ENCODE measurements around the gene MT1B.
A peak's percentile ranks its signal among the peaks of the same experiment; 100 is the strongest.

MT1B gene

GRCh38 chr16:56608043-56608875, 43.4 kb upstream of the MT1B start, which contains the start of gene MT2A:
TSS of gene MT2A (plus strand) at chr16:56608584. CDS start at chr16:56608656, 72 bp downstream.
- no peaks in the 10 kb centered on the region for H3K36me3 ChIP-seq (replicated peaks in 1 of 2; ENCODE audit: control insufficient read depth in 2 of 2, insufficient read depth in 2 of 2, low read length in 2 of 2)
- H2BK15ac ChIP-seq (ENCODE audit: low read length) = no peak within 1 kb of the TSS
- H3K27ac ChIP-seq (replicated peaks; ENCODE audit: low read length) = no peak within 1 kb of the TSS
- DNase-seq (ENCODE audit: low spot score) = peak; percentile 78
- H3K4me1 ChIP-seq (ENCODE audit: control insufficient read depth in 2 of 2, insufficient read depth in 1 of 2, low read depth in 1 of 2, low read length in 2 of 2) = peaks cover 16 to 22% of the 10 kb centered on the region in 2 donors
- no peak within 1 kb of the TSS for H3K14ac ChIP-seq (ENCODE audit: low read length)
- no peak within 1 kb of the TSS for H3K4ac ChIP-seq (ENCODE audit: low read length)
- peak within 1 kb of the TSS; percentile 64 for H3K9ac ChIP-seq (ENCODE audit: low read depth, low read length, poor library complexity)
- H2AFZ ChIP-seq (ENCODE audit: low read length) = peak within 1 kb of the TSS; percentile 81
- no peak within 1 kb of the TSS for H2BK120ac ChIP-seq (ENCODE audit: low read depth, low read length)
- no peak within 1 kb of the TSS for H2BK5ac ChIP-seq (ENCODE audit: low read length)
- no peak within 1 kb of the TSS for H2AK5ac ChIP-seq (ENCODE audit: low read depth, low read length)
- no CpG with 5 or more reads among the region's 62 CpGs for WGBS, 2 donors (ENCODE audit: extremely low coverage in 2 of 2, insufficient read length in 2 of 2, insufficient replicate concordance in 1 of 2)
- peak within 1 kb of the TSS; percentile 74 for H3K4me2 ChIP-seq (ENCODE audit: insufficient read depth, low read length, poor library complexity, severe bottlenecking)
- H4K91ac ChIP-seq (ENCODE audit: low read depth, low read length, poor library complexity) = no peak within 1 kb of the TSS
- peak within 1 kb of the TSS; percentile 92 for H3K18ac ChIP-seq (ENCODE audit: low read length)
- no peaks in the 10 kb centered on the region for H3K79me1 ChIP-seq (ENCODE audit: low read depth, low read length)
- peak within 1 kb of the TSS; percentile 69 for H2BK12ac ChIP-seq (ENCODE audit: low read length)
- H3K4me3 ChIP-seq (ENCODE audit: low read length in 2 of 2) = peak within 1 kb of the TSS; percentile 48 to 75
- H3K27me3 ChIP-seq (ENCODE audit: control insufficient read depth in 3 of 3, insufficient read depth in 3 of 3, low read depth in 1 of 3, low read length in 3 of 3) = peaks cover 6 to 39% (median 25%) of the 10 kb centered on the region in 3 experiments
- peak within 1 kb of the TSS; percentile 66 for H3K23ac ChIP-seq (ENCODE audit: low read depth, low read length, poor library complexity)
- no peaks in the 10 kb centered on the region for H3K9me3 ChIP-seq (replicated peaks in 1 of 2; ENCODE audit: control insufficient read depth in 2 of 2, insufficient read depth in 1 of 2, low read depth in 1 of 2, low read length in 2 of 2)
- H4K8ac ChIP-seq (ENCODE audit: low read depth, low read length) = no peak within 1 kb of the TSS

DNA sequence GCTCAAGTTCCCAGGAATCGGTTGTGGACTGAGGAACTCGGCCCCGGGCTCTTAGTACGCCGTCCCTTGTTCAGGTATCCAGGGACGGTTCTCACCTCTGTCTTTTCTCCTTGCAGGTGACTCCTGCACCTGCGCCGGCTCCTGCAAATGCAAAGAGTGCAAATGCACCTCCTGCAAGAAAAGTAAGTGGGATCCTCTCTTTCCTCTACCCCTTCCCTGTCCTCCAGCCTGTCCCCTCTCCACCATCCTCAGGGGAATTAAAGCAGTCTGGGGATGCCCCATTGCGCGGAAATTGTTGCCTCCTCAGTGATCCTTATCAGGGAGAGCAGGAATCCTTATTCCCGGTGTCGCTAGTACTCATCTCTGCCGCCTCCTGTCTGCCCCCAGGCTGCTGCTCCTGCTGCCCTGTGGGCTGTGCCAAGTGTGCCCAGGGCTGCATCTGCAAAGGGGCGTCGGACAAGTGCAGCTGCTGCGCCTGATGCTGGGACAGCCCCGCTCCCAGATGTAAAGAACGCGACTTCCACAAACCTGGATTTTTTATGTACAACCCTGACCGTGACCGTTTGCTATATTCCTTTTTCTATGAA, 42.7 kb upstream of the MT1B start:
- H2BK120ac ChIP-seq (ENCODE audit: low read depth, low read length) = no peak overlapping the region
- H3K18ac ChIP-seq (ENCODE audit: low read length) = no peak overlapping the region
- H3K79me1 ChIP-seq (ENCODE audit: low read depth, low read length) = no peaks in the 10 kb centered on the region
- peaks cover 6 to 39% (median 31%) of the 10 kb centered on the region in 3 experiments for H3K27me3 ChIP-seq (ENCODE audit: control insufficient read depth in 3 of 3, insufficient read depth in 3 of 3, low read depth in 1 of 3, low read length in 3 of 3)
- no peak for DNase-seq (ENCODE audit: low spot score)
- no peak overlapping the region for H4K8ac ChIP-seq (ENCODE audit: low read depth, low read length)
- H2BK12ac ChIP-seq (ENCODE audit: low read length) = no peak overlapping the region
- peak overlapping the region; percentile 74 for H3K4me2 ChIP-seq (ENCODE audit: insufficient read depth, low read length, poor library complexity, severe bottlenecking)
- H3K4ac ChIP-seq (ENCODE audit: low read length) = no peak overlapping the region
- no CpG with 5 or more reads among the region's 21 CpGs for WGBS, 2 donors (ENCODE audit: extremely low coverage in 2 of 2, insufficient read length in 2 of 2, insufficient replicate concordance in 1 of 2)
- no peak overlapping the region for H2BK15ac ChIP-seq (ENCODE audit: low read length)
- H2BK5ac ChIP-seq (ENCODE audit: low read length) = no peak overlapping the region
- H3K4me3 ChIP-seq (ENCODE audit: low read length in 2 of 2) = peak overlapping the region in 1 of 2 donors; percentile 48
- peaks cover 16 to 22% of the 10 kb centered on the region in 2 donors for H3K4me1 ChIP-seq (ENCODE audit: control insufficient read depth in 2 of 2, insufficient read depth in 1 of 2, low read depth in 1 of 2, low read length in 2 of 2)
- H3K9ac ChIP-seq (ENCODE audit: low read depth, low read length, poor library complexity) = no peak overlapping the region
- no peaks in the 10 kb centered on the region for H3K9me3 ChIP-seq (replicated peaks in 1 of 2; ENCODE audit: control insufficient read depth in 2 of 2, insufficient read depth in 1 of 2, low read depth in 1 of 2, low read length in 2 of 2)
- H3K36me3 ChIP-seq (replicated peaks in 1 of 2; ENCODE audit: control insufficient read depth in 2 of 2, insufficient read depth in 2 of 2, low read length in 2 of 2) = no peaks in the 10 kb centered on the region
- no peak overlapping the region for H3K23ac ChIP-seq (ENCODE audit: low read depth, low read length, poor library complexity)
- no peak overlapping the region for H3K14ac ChIP-seq (ENCODE audit: low read length)
- H2AFZ ChIP-seq (ENCODE audit: low read length) = peak overlapping the region; percentile 81
- no peak overlapping the region for H3K27ac ChIP-seq (replicated peaks; ENCODE audit: low read length)
- no peak overlapping the region for H4K91ac ChIP-seq (ENCODE audit: low read depth, low read length, poor library complexity)
- no peak overlapping the region for H2AK5ac ChIP-seq (ENCODE audit: low read depth, low read length)

DNA sequence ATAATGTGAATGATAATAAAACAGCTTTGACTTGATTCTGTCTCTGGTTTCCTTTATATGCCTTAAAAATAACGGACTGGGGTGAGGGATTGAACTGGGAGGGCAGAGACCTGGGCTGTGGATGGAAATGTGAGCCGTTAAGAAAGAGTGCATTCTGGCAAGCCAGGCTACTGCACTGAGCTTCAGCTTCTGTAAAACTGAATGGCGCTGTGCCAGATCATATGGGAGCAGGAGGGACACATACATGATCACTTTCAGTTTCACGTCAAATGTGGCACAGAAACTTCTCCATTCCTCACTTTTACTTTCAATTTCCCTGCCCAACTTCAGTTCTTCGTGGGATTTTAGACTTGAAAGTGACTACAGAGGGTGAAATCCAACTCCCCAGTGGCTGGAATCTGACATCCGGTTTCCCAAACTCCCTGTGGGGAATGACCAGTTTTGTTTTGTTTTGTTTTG, 42.2 kb upstream of the MT1B start:
- Histone ChIP-seq H3K14ac (ENCODE audit: low read length) (no peak overlapping the region), H2BK5ac (ENCODE audit: low read length) (no peak overlapping the region), H3K4me1 (ENCODE audit: control insufficient read depth in 2 of 2, insufficient read depth in 1 of 2, low read depth in 1 of 2, low read length in 2 of 2) (peaks cover 16 to 22% of the 10 kb centered on the region in 2 donors), H3K27me3 (ENCODE audit: control insufficient read depth in 3 of 3, insufficient read depth in 3 of 3, low read depth in 1 of 3, low read length in 3 of 3) (peaks cover 6 to 39% (median 31%) of the 10 kb centered on the region in 3 experiments), H2BK120ac (ENCODE audit: low read depth, low read length) (no peak overlapping the region), H3K4ac (ENCODE audit: low read length) (no peak overlapping the region), H2AFZ (ENCODE audit: low read length) (peak overlapping the region; percentile 81), H2BK12ac (ENCODE audit: low read length) (no peak overlapping the region), H2BK15ac (ENCODE audit: low read length) (no peak overlapping the region), H3K4me2 (ENCODE audit: insufficient read depth, low read length, poor library complexity, severe bottlenecking) (no peak overlapping the region), H3K4me3 (ENCODE audit: low read length in 2 of 2) (peak overlapping the region in 1 of 2 donors; percentile 48), H4K8ac (ENCODE audit: low read depth, low read length) (no peak overlapping the region), H3K18ac (ENCODE audit: low read length) (no peak overlapping the region), H2AK5ac (ENCODE audit: low read depth, low read length) (no peak overlapping the region), H3K23ac (ENCODE audit: low read depth, low read length, poor library complexity) (no peak overlapping the region), H3K27ac (replicated peaks; ENCODE audit: low read length) (no peak overlapping the region), H3K79me1 (ENCODE audit: low read depth, low read length) (no peaks in the 10 kb centered on the region), H3K36me3 (replicated peaks in 1 of 2; ENCODE audit: control insufficient read depth in 2 of 2, insufficient read depth in 2 of 2, low read length in 2 of 2) (no peaks in the 10 kb centered on the region), H3K9me3 (replicated peaks in 1 of 2; ENCODE audit: control insufficient read depth in 2 of 2, insufficient read depth in 1 of 2, low read depth in 1 of 2, low read length in 2 of 2) (no peaks in the 10 kb centered on the region), H4K91ac (ENCODE audit: low read depth, low read length, poor library complexity) (no peak overlapping the region), H3K9ac (ENCODE audit: low read depth, low read length, poor library complexity) (no peak overlapping the region)
- WGBS, 2 donors (ENCODE audit: extremely low coverage in 2 of 2, insufficient read length in 2 of 2, insufficient replicate concordance in 1 of 2) = no CpG with 5 or more reads among the region's 6 CpGs
- DNase-seq (ENCODE audit: low spot score) = no peak

DNA sequence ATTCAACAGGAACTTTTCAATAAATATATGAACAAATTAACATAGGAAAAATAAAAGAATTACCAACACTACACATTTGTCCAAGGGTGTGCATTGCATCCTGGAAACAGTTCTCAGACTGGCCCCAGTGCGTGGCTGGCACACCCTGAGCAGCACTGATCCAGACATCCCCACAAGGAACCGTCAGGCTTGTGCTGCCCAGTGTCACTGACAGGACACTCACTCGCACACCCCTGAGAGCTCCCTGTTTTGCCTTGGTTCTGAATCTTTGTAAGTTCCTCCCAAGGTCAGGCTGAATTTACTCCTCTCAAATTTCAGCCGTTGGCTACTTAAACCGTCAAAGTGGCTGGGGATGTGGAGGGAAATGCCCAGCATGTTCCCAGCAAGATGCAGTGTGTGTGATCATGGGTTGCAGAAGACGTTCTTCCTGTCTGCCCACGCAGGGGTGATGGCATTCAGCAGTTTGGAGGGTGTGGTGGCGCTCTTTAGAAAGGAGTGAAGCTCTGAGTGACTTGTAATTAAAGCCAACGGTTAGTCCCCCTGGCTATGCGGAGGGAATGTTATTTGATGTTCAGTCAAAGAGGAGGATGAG, 41.6 kb upstream of the MT1B start:
- Histone ChIP-seq H3K4me3 (ENCODE audit: low read length in 2 of 2) (no peak overlapping the region), H3K27me3 (ENCODE audit: control insufficient read depth in 3 of 3, insufficient read depth in 3 of 3, low read depth in 1 of 3, low read length in 3 of 3) (peaks cover 6 to 44% (median 36%) of the 10 kb centered on the region in 3 experiments), H3K18ac (ENCODE audit: low read length) (peak overlapping the region; percentile 69), H2BK120ac (ENCODE audit: low read depth, low read length) (no peak overlapping the region), H3K4me1 (ENCODE audit: control insufficient read depth in 2 of 2, insufficient read depth in 1 of 2, low read depth in 1 of 2, low read length in 2 of 2) (peaks cover 16 to 22% of the 10 kb centered on the region in 2 donors), H3K14ac (ENCODE audit: low read length) (peak overlapping the region; percentile 50), H3K4me2 (ENCODE audit: insufficient read depth, low read length, poor library complexity, severe bottlenecking) (no peak overlapping the region), H3K79me1 (ENCODE audit: low read depth, low read length) (no peaks in the 10 kb centered on the region), H3K9ac (ENCODE audit: low read depth, low read length, poor library complexity) (peak overlapping the region; percentile 18), H4K8ac (ENCODE audit: low read depth, low read length) (no peak overlapping the region), H2AFZ (ENCODE audit: low read length) (peak overlapping the region; percentile 81), H3K27ac (replicated peaks; ENCODE audit: low read length) (no peak overlapping the region), H4K91ac (ENCODE audit: low read depth, low read length, poor library complexity) (no peak overlapping the region), H2BK15ac (ENCODE audit: low read length) (no peak overlapping the region), H2BK12ac (ENCODE audit: low read length) (no peak overlapping the region), H3K9me3 (replicated peaks in 1 of 2; ENCODE audit: control insufficient read depth in 2 of 2, insufficient read depth in 1 of 2, low read depth in 1 of 2, low read length in 2 of 2) (no peaks in the 10 kb centered on the region), H2AK5ac (ENCODE audit: low read depth, low read length) (no peak overlapping the region), H3K23ac (ENCODE audit: low read depth, low read length, poor library complexity) (peak overlapping the region; percentile 43), H3K36me3 (replicated peaks in 1 of 2; ENCODE audit: control insufficient read depth in 2 of 2, insufficient read depth in 2 of 2, low read length in 2 of 2) (no peaks in the 10 kb centered on the region), H3K4ac (ENCODE audit: low read length) (no peak overlapping the region), H2BK5ac (ENCODE audit: low read length) (no peak overlapping the region)
- no CpG with 5 or more reads among the region's 10 CpGs for WGBS, 2 donors (ENCODE audit: extremely low coverage in 2 of 2, insufficient read length in 2 of 2, insufficient replicate concordance in 1 of 2)
- DNase-seq (ENCODE audit: low spot score) = no peak
